T-helper 17 cell (primary cell): ENCODE results near the gene INPP5F. TPM values are rescaled to one million over a fixed set of nuclear protein-coding genes. Genes with fewer than 3 reads are reported as not detected.

ENCODE experiments used
- ATAC-seq: fragments of 150-1000 bp; cut with Tn5 transposase; 2 replicates; pipeline ENCODE4 v1.10.0; 2021; ENCODE audit warnings: mild to moderate bottlenecking, moderate library complexity
- DNase-seq, 3 donors: peaks; one replicate each; pipeline versions ENCODE4 v3.0.0 to v3.0.0-alpha.2; 2020 to 2021
- H3K9me3 ChIP-seq: one replicate; pipeline ENCODE4 v1.7.0; 2013; ENCODE audit warnings: low read length, mild to moderate bottlenecking; ENCODE audit not compliant: control insufficient read depth, poor library complexity, severe bottlenecking
- H3K27ac Mint-ChIP-seq: one replicate; pipeline ENCODE4 v1.8.0; 2022; ENCODE audit warnings: mild to moderate bottlenecking, moderate library complexity, mixed read lengths
- H3K27me3 Mint-ChIP-seq: one replicate; pipeline ENCODE4 v1.8.0; 2022; ENCODE audit warnings: mixed read lengths
- H3K36me3 Mint-ChIP-seq: one replicate; pipeline ENCODE4 v1.8.0; 2022; ENCODE audit warnings: low read depth, mixed read lengths
- H3K4me1 Mint-ChIP-seq: one replicate; pipeline ENCODE4 v1.8.0; 2022; ENCODE audit warnings: mild to moderate bottlenecking, mixed read lengths
- H3K4me3 Mint-ChIP-seq: one replicate; pipeline ENCODE4 v1.8.0; 2022; ENCODE audit warnings: mild to moderate bottlenecking, moderate library complexity, mixed read lengths
- total RNA-seq, 4 donors: library from RNA in 2 of 4; stranded (reverse) in 2 of 4; gene quantifications; one replicate each; pipeline ENCODE4 v1.2.3 and lab custom pipeline; 2022 to 2026

The INPP5F gene
- total RNA-seq, 2 donors from 2014 or later = 10.4 to 11.9 TPM

DNA sequence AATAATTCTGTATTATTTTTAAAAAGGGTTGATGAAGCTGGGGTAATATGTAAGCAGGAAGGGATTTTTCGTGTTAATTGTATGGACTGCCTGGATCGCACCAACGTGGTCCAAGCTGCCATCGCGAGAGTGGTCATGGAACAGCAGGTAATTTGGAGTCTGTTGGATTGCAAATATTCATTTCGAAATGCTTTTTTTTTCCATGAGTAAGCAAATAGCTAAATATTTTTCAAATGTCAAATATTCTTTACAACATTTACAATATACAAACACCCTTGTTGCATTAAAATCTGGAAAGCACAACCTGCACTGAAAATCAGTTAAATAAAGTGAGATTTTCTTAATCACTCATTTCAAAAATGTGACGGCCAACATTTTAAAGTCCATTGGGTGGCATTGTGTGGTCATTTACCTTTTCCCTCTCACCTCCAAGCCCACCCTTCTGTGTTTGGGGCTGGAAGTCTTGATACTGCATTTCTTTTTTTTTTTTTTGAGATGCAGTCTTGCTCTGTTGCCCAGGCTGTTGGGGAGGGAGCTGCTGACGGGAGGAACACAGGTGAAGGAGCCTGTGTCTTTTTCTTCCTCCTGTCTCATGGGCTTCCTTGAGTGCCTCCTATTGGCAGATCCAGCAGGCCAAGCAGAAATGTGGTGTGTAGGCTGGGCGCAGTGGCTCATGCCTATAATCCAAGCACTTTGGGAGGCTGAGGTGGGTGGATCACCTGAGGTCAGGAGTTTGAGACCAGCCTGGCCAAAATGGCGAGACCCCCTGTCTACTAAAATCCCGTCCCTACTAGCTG, 80.7 kb downstream of the INPP5F start:
- peaks cover 3% of the 10 kb centered on the region for H3K36me3 Mint-ChIP-seq
- H3K9me3 ChIP-seq = no peaks in the 10 kb centered on the region
- ATAC-seq (no peak), DNase-seq (no peak)
- H3K27me3 Mint-ChIP-seq = no peaks in the 10 kb centered on the region
- peaks cover 3% of the 10 kb centered on the region for H3K4me1 Mint-ChIP-seq
- no peak overlapping the region for H3K27ac Mint-ChIP-seq
- no peak overlapping the region for H3K4me3 Mint-ChIP-seq

DNA sequence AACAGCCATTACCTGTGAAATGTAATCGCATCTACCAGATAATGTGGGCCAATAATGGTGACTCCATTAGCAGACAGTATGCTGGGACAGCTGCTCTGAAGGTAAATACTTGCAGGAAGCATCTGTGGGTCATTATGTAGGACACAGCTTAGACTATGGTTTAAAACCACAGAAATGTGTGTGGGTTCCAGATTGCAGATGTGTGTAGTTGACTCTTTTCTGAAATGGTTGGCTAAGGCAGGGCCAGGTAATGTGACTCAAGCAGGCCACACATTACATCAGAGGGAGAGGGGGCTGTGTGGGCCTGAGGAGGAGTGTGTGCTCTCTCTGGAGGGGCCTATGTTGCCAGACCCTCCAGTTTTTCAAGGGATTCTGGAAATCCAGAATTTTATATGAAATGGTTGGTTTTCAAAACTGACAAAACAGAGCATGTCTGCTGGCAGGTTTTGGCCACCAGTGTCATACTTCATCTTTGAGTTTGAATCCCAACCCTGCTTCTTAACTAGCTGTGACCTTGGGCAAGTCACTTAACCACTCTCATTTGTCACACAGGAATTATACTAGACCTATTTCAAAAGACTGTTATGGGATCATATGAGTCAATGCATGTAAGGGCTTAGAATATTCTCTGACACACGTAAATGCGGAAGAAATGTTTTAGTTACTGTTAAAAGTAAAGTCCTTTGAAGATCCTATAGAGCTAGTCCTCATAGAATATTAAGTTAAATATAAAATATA, 82.3 kb downstream of the INPP5F start:
- no peaks in the 10 kb centered on the region for H3K27me3 Mint-ChIP-seq
- no peak overlapping the region for H3K4me3 Mint-ChIP-seq
- no peaks in the 10 kb centered on the region for H3K9me3 ChIP-seq
- no peak overlapping the region for H3K27ac Mint-ChIP-seq
- H3K4me1 Mint-ChIP-seq = peaks cover 3% of the 10 kb centered on the region
- H3K36me3 Mint-ChIP-seq = peaks cover 3% of the 10 kb centered on the region
- ATAC-seq (peak; percentile 72), DNase-seq (no peak)

DNA sequence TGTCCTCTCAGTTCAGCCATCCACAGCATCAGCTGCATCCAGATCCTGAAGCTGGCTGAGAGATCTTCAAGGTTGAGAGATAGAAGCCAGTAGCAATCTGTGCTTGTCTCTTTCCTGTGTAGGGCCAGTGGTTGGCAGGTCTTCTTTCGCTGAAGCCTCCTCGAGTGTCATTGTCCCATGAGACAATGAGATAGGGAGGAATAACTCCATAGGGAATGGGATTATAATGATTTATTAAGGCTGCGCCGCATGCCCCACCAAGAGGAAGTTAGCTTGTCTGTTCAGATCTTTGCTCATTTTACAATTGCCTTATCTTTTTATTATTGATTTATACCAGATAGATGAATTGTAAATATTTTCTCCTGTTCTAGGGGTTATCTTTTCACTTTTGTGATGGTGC, 85.3 kb downstream of the INPP5F start:
- Mint-ChIP-seq H3K36me3 (peaks cover 3% of the 10 kb centered on the region), H3K4me1 (peaks cover 6% of the 10 kb centered on the region), H3K4me3 (no peak overlapping the region), H3K27me3 (no peaks in the 10 kb centered on the region), H3K27ac (no peak overlapping the region)
- no peaks in the 10 kb centered on the region for H3K9me3 ChIP-seq
- no peak for ATAC-seq
- no peak for DNase-seq

DNA sequence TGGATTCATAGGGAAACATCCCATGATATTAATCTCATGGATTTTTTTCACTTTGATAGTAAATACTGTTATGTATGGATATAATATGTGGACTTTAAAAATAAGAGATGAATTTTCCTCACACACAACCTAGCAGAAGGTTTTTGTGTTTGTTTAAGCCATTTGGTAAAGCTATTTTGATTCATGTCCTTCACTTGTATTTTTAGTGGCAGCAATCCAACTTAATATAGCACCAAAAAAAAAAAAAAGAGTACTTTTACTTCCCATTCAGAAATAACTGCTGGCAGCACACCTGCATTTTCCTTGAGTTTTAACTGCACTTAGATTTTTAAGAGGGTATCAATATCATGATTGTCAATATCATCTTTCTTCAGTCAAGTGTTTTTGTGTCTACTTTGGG, 86.8 kb downstream of the INPP5F start:
- no peak overlapping the region for H3K4me3 Mint-ChIP-seq
- H3K4me1 Mint-ChIP-seq = peaks cover 6% of the 10 kb centered on the region
- H3K27ac Mint-ChIP-seq = no peak overlapping the region
- DNase-seq (no peak), ATAC-seq (no peak)
- no peaks in the 10 kb centered on the region for H3K27me3 Mint-ChIP-seq
- H3K36me3 Mint-ChIP-seq = peaks cover 3% of the 10 kb centered on the region
- H3K9me3 ChIP-seq = no peaks in the 10 kb centered on the region

DNA sequence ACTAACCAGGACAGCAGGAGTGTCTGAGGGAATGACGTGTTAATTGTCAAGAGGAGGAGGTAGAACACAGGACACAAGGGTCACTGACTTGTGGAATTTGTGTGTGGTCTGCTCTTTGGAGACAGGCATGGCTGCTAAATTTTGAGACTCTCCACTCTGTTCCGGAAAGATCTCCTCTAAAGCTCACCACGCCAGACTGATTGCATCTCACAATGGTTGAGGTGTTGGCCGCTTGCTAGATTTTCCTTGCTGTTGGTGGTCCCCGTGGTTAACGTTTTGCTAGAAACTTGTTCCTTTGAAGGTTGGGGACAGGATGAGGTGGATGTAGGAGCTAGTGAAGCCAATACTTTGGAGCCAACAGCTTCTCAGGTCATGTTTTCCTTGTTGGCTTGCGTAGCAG, 89.8 kb downstream of the INPP5F start:
- peak overlapping the region; percentile 6 for H3K27ac Mint-ChIP-seq
- H3K4me1 Mint-ChIP-seq = peaks cover 6% of the 10 kb centered on the region
- H3K4me3 Mint-ChIP-seq = no peak overlapping the region
- H3K36me3 Mint-ChIP-seq = peaks cover 3% of the 10 kb centered on the region
- H3K27me3 Mint-ChIP-seq = no peaks in the 10 kb centered on the region
- ATAC-seq = no peak
- DNase-seq = no peak
- no peaks in the 10 kb centered on the region for H3K9me3 ChIP-seq

DNA sequence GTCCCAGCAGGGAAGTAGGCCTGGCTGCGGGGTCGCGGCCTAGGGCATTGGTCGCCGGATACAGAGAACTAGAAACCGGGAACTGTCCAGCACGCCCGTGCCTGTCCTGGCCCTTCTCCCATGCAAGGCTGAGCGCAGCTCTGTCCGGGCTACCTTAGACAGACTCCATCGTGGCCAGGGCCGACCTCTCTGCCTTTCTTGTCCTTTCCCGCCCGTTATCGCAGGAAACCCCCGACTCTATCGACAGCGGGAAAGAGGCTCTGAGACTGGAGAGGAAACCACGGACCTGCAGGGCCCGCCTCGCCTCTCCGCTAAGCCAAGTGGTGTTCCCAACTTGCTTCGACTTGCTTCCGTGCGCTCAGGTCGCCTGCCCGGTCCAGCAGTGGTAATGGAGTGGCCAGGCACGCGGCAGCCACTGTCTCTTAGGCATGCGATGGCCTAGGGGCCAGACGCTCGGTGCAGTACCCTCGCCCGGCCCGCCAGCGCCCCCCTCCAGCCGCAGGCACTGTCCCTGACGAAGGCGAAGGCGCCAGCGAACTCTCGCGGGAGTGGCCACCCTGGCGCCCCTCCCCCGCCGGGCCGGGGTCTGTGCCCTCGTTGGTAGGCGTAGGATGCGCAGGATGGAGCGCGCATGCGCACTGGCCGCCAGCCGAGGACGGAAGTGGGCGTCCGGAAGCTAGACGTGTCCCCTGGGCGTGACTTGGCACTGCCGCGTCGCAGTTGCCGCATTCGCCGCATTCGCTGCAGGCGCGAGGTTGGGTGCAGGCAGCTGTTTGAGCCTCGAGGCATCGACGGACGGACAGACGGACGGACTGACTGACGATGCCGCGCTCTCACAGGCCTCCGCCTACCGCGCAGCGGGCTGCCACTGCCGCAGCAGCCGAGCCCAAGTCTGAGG, 92.4 kb downstream of the INPP5F start:
- DNase-seq = peak in 2 of 3 donors; percentile 7 to 10

DNA sequence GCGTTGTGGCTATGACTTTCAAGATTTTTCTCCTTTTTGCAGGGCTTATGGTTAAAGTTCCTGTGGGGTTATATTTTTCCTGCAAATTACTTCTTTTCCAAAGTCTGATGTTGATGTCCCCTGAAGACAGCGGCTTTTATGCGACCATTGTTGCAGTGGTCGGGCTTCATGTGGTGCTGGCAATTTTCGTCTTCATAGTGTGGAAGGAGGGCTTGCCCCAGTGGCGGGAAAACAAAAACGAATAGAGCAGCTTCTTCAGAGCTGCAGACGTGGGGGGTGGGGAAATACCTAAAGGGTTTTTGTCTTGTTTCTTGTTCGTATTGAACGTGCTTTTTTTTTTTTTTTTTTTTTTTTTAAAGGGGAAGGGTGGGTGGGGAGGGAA, 93.0 kb downstream of the INPP5F start:
- Mint-ChIP-seq H3K27ac (no peak overlapping the region), H3K4me1 (peaks cover 6% of the 10 kb centered on the region), H3K36me3 (peaks cover 3% of the 10 kb centered on the region), H3K4me3 (peak overlapping the region; percentile 19), H3K27me3 (no peaks in the 10 kb centered on the region)
- ATAC-seq = no peak
- no peaks in the 10 kb centered on the region for H3K9me3 ChIP-seq
- no peak for DNase-seq

More for the DNA sequence above, 92.4 kb downstream of the INPP5F start:
- H3K9me3 ChIP-seq = no peaks in the 10 kb centered on the region
- ATAC-seq = peak; percentile 47
- Mint-ChIP-seq H3K4me3 (no peak overlapping the region), H3K27me3 (no peaks in the 10 kb centered on the region), H3K36me3 (peaks cover 3% of the 10 kb centered on the region), H3K27ac (no peak overlapping the region), H3K4me1 (peaks cover 6% of the 10 kb centered on the region)

DNA sequence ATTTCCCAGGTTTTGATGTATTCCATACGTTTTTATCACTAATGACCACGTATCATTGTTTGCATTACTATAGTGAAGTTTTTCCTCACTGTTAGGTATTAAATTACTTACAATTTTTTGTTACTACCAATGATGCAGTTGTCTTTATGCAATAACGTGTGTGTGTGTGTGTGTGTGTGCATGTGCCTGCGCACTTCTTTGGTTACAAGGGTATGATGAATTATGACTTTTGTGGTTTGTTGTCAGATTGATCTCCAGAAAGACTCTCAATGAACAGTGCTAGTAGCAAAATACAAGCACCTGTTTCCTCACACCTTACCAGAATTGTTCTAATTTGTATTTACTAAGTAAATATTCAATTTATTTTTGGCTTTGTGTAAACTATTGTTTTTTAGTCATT, 95.3 kb downstream of the INPP5F start:
- DNase-seq = no peak
- no peaks in the 10 kb centered on the region for H3K9me3 ChIP-seq
- H3K27me3 Mint-ChIP-seq = no peaks in the 10 kb centered on the region
- H3K27ac Mint-ChIP-seq = no peak overlapping the region
- no peaks in the 10 kb centered on the region for H3K36me3 Mint-ChIP-seq
- no peak overlapping the region for H3K4me3 Mint-ChIP-seq
- peaks cover 3% of the 10 kb centered on the region for H3K4me1 Mint-ChIP-seq
- ATAC-seq = no peak

DNA sequence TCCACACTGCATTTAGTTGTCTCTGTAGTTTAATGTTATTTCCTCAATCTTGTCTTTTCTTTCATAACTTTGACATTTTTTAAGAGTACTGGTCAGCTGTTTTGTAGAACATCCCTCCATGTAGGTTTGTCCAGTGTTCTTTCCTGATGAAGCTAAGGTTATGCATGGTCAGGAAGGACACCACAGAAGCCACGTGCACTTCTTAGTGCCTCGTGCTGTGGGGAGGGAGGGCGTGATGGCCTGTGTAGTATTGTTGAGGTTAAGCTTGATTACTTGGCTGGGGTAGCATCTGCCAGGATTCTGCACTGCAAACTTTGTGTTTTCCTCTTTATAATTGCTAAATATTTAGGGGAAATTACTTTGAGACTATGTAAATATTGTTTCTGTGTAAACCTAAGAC, 98.4 kb downstream of the INPP5F start:
- peaks cover 3% of the 10 kb centered on the region for H3K4me1 Mint-ChIP-seq

DNA sequence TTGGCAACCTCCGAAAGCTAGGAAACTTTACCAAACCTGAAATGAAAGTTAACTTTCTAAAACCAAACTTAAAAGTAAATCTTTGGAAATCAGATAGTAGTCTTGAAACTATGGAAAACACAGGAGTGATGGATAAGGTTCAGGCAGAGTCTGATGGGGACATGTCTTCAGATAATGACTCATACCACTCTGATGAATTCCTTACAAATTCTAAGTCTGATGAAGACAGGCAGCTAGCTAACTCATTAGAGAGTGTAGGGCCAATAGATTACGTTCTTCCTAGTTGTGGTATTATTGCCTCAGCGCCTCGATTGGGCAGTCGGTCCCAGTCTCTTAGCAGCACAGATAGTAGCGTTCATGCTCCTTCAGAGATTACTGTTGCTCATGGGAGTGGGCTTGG, 100.9 kb downstream of the INPP5F start:
- H3K4me1 Mint-ChIP-seq = no peaks in the 10 kb centered on the region
- H3K27me3 Mint-ChIP-seq = no peaks in the 10 kb centered on the region
- H3K27ac Mint-ChIP-seq = no peak overlapping the region
- no peaks in the 10 kb centered on the region for H3K9me3 ChIP-seq
- no peaks in the 10 kb centered on the region for H3K36me3 Mint-ChIP-seq
- ATAC-seq (no peak), DNase-seq (no peak)
- H3K4me3 Mint-ChIP-seq = no peak overlapping the region

More for the DNA sequence above, 98.4 kb downstream of the INPP5F start:
- H3K9me3 ChIP-seq = no peaks in the 10 kb centered on the region
- H3K36me3 Mint-ChIP-seq = no peaks in the 10 kb centered on the region
- no peaks in the 10 kb centered on the region for H3K27me3 Mint-ChIP-seq
- ATAC-seq (no peak), DNase-seq (no peak)
- H3K4me3 Mint-ChIP-seq = no peak overlapping the region
- H3K27ac Mint-ChIP-seq = peak overlapping the region; percentile 37

DNA sequence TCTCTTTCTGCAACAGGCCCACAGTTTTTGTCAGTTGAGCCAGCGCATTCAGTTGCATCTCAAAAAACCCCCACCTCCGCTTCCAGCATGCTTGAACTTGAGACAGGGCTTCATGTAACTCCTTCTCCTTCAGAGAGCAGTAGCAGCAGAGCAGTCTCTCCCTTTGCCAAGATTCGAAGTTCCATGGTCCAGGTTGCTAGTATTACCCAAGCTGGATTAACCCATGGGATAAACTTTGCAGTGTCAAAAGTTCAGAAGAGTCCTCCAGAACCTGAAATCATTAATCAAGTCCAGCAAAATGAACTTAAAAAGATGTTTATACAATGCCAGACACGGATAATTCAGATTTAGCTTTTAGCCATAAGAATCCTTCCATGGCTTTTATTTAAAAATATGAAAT, 101.6 kb downstream of the INPP5F start:
- no peaks in the 10 kb centered on the region for H3K4me1 Mint-ChIP-seq
- H3K27me3 Mint-ChIP-seq = no peaks in the 10 kb centered on the region
- ATAC-seq (no peak), DNase-seq (no peak)
- H3K4me3 Mint-ChIP-seq = no peak overlapping the region
- H3K9me3 ChIP-seq = no peaks in the 10 kb centered on the region
- H3K27ac Mint-ChIP-seq = no peak overlapping the region
- H3K36me3 Mint-ChIP-seq = no peaks in the 10 kb centered on the region

DNA sequence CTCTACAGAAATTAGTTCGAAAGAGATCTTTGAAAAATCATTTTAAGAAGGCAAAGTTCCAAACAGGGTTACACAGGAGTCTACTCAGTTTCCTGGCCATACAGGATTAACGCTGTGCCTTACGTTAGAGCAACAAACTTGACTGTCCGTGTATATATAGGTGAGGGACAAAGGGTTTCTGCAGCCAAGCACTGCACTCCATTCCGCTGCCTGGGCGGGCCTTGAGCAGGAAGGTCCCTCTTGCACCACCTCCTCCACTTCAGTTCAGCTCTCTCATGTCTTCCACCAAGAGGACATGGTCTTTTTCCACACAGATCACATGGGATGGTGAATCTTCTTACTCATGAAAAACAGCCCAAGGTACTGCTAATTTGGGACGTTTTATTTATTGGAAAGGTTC, 103.6 kb downstream of the INPP5F start:
- Mint-ChIP-seq H3K36me3 (no peaks in the 10 kb centered on the region), H3K4me3 (no peak overlapping the region), H3K4me1 (peaks cover 2% of the 10 kb centered on the region), H3K27ac (peak overlapping the region; percentile 77), H3K27me3 (no peaks in the 10 kb centered on the region)
- H3K9me3 ChIP-seq = no peaks in the 10 kb centered on the region
- DNase-seq (no peak), ATAC-seq (no peak)

DNA sequence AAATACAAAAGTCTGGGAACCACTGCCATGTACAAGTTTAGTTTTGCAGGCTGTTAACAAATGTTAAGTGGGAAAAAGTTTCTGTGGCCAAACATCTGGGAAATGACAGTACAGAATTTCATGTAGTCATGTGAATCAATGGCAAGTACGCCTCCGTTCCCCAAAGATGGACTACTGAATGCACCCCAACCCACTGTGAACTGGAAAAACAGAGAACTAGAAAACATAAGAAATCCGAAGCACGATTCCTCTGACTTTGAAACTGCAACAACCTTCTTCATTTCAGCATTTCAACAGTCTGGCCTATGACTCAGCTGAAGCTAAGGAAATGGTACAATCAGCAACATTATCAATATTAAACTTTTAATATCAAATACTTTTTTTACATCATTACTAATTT, 105.0 kb downstream of the INPP5F start:
- Mint-ChIP-seq H3K4me1 (peaks cover 4% of the 10 kb centered on the region), H3K27ac (no peak overlapping the region), H3K4me3 (no peak overlapping the region), H3K27me3 (no peaks in the 10 kb centered on the region), H3K36me3 (no peaks in the 10 kb centered on the region)
- no peak for DNase-seq
- ATAC-seq = no peak
- no peaks in the 10 kb centered on the region for H3K9me3 ChIP-seq
